NCI-H2196 (cell line): ENCODE measurements around the gene BAHCC1.
A peak's percentile ranks its signal among the peaks of the same experiment; 100 is the strongest.

Experiments
- DNase-seq: peaks from one replicate; lab custom pipeline; 2025; ENCODE audit not compliant: unreplicated experiment; lab: John Stamatoyannopoulos, UW

Gene BAHCC1

GRCh38 chr17:81459224-81459623, 64.0 kb downstream of the BAHCC1 start:
- no peak for DNase-seq

GRCh38 chr17:81459864-81460263, 64.6 kb downstream of the BAHCC1 start:
- DNase-seq: no peak

DNA sequence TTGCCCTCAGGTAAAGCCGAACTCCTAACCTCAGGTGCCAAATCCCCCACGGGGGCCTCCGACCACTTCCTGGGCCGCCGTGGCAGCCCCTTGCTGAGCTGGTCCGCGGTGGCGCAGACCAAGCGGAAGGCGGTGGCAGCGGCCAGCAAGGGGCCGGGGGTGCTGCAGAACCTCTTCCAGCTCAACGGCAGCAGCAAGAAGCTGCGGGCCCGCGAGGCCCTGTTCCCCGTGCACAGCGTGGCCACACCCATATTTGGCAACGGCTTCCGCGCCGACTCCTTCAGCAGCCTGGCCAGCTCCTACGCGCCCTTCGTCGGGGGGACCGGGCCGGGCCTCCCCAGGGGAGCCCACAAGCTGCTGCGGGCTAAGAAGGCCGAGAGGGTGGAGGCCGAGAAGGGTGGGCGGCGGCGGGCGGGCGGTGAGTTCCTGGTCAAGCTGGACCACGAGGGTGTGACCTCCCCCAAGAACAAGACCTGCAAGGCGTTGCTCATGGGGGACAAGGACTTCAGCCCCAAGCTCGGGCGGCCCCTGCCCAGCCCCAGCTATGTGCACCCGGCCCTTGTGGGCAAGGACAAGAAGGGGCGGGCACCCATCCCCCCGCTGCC, 65.7 kb downstream of the BAHCC1 start:
- DNase-seq: no peak

GRCh38 chr17:81461607-81462500, 66.6 kb downstream of the BAHCC1 start:
- no peak for DNase-seq

DNA sequence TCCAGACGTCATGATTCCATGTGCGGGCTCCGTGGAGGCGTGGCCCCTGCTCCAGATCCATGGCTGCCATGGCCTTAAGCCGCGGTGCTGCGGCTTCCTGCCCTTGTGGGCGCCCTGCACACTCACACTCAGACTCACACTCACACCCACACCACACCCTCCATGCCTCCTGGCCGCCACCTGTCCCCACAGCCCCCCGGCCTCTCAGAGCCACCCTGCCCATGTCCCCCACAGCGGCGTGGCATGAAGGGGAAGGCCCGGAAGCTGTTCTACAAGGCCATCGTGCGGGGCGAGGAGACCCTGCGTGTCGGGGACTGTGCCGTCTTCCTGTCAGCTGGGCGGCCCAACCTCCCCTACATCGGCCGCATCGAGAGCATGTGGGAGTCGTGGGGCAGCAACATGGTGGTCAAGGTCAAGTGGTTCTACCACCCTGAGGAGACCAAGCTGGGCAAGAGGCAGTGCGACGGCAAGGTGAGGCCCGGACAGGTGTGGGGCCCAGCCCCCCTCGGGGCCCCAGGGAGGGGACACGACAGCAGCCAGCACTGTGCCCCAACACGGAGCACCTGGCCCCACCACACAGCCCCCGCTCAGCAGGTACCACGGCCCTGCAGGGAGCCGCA, 67.4 kb downstream of the BAHCC1 start:
- DNase-seq: no peak

- no peak for DNase-seq
These were observed 68.2 kb downstream of the BAHCC1 start for GRCh38 chr17:81463506-81463905.

GRCh38 chr17:81464586-81464985, 69.3 kb downstream of the BAHCC1 start:
- DNase-seq: peak; percentile 24

- no peak for DNase-seq
These were observed 70.7 kb downstream of the BAHCC1 start for GRCh38 chr17:81465910-81466309.

- DNase-seq: no peak
These were observed 71.6 kb downstream of the BAHCC1 start for GRCh38 chr17:81466564-81467472.

DNA sequence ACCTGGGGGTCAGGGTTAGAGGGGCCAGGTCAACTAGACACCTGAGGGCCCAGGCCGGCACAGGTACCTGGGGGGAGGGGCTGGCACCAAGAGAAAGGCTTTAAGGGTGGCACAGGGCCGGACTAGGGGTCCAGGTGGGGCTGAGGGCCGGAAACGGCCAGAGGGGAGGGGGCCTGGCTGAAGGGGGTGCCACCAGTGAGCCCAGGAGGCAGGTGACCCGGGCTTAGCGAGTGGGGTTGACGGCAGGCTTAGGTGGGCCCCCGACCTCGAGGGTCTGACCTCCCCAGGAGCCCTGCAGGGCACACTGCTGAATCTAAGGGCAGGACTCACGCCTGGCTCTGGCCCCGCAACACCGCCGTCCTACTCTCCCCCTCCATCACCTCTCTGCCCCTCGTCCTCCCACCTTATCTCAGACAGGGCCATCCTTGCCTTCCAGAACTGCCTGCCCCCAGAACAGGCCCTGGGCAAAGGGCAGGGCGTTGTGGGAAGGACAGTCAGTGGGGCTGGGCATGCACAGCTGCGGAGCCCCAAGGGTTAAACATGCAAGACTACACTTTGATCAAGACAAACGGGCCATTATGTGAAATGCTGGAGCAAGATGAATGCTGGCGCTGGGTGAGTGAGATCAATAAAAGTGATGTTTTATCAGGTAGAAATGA, 73.0 kb downstream of the BAHCC1 start:
- no peak for DNase-seq

DNA sequence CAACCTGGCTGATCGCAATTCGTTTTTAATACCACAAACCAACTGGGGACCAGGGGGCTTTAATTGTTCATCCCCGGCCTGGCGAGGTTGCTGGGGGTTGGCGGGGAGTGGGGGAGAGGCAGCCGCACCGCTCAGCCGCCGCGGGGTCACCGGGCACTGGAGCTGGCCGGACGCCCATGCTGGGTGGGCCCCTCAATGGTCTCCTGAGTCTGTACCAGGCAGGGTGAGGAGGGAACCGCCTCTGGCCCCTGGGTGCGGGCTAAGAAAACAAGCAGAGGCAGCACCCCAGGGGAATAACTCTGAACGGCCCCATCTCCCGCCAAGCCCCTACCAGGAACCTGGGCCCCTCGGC, 73.5 kb downstream of the BAHCC1 start:
- no peak for DNase-seq

DNA sequence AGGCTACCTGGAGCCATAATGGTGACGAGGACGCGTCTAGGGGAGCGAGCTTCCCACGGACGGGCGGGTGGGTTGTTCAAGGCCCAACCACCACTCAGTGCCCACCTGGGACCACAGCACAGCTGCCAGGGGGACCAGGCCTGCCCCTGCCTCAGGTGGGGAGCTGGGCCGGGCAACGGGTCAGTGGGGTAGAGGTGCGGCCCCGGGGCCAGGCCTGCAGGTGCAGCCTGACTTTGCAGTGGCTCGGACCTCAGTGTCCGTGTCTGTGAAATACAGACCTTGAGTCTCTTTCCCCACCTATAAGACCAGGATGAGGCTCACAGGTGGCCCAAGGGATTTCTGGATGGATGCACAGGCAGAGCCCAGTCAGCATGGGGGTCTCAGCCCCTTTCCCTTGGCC, 74.0 kb downstream of the BAHCC1 start:
- no peak for DNase-seq

DNA sequence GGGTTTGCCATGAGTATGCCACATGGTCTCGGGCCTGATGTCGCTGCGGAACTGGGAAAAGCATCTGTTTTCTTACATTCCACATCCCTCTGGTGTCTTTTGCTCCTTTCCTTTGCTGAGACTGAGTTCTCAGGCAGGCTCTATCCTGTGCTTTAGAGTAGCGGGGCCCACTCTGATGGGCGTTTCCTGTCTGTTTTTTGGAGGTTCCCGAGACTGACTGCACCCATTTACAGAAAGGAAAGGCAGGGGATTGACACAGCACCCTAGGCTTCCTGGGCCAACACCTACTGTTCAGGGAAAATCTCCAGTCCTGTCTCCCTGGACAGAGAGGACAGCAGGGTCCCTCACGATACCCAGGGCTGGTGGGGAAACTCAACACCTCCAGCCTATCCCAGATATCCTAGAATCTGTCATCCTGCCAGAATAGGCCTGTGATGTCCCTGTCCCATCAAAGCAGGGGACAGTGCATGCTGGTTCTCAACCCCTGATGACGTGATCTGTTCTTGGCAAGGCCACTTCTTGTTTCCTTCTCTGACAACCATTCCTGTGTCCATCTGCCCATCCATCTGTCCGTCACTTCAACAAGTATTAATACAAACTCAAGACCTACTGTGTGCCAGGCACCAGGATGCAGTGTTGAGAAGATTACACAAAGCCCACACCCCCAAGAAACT, 75.2 kb downstream of the BAHCC1 start:
- no peak for DNase-seq

DNA sequence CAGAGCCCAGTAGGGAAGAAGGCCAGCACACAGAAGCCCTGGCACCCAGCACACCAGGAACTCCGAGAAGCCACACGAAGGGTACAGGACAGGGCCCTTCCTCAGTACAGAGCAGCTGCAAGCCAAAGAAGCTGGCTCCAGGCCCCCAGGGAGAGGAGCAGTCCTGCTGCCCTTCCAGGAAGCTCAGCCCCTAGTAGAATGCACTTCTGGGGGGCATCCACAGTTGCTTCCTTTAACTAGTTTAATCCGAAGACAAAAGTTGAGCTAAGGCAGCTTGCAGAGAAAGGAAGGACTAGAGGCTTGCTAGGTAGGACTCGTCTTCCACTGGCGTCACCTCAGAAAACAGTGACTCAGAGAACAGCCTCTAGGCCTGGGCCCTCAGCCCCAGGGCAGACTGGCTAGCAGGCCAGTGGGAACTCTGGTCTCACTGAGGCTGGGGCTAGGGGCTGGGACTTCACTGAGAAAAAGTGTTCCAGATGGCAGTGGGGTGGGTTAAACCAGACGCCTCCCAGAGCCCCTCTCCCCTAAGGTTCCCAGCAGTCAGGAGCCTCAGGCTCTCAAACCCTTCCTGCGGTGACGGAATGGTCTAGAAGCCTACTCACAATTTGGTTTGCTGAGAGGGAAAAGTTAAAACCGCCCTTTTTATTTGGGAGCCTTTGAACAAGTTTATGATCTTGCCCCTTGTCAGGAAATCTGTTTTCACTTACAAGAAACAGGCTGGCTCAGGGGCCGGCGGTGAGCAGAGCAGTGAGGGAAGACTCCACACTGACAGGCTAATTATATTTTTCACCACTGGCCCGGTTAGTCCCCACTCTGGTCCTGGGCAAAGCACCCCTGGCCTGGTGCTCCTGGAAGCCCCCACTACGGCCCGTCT, 75.9 kb downstream of the BAHCC1 start:
- no peak for DNase-seq

DNA sequence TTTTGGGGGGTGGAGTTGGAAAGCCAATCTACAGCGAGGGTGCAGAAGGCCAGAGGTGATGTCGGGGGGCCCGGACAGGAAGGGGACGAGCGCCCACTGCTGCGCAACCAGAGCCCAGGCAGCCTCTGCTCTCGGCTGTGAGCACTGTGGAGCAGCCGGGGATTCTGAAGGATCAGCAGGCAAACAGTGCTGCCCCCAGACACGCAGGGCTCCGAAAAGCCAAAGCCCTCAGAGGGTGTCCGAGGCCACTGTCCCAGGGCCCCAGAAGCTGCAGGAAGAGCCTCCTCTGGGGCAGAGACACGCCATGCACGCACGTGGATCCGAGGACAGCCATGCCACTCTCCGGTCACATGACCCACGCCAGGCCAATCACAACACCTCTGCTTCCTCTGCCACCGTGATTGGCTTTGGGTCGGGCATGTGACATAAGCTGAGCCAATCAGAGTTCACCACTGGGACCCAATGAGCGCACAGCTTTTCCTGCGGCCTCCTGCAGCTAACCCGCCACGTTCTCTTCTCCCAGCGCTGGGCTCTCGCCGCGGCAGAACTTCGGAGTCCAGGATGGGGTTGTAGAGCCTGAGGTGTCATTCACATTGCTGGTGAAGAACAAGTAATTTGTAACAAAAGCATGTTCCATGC, 76.7 kb downstream of the BAHCC1 start:
- no peak for DNase-seq

- DNase-seq: no peak
These were observed 77.8 kb downstream of the BAHCC1 start for GRCh38 chr17:81473019-81473418.

DNA sequence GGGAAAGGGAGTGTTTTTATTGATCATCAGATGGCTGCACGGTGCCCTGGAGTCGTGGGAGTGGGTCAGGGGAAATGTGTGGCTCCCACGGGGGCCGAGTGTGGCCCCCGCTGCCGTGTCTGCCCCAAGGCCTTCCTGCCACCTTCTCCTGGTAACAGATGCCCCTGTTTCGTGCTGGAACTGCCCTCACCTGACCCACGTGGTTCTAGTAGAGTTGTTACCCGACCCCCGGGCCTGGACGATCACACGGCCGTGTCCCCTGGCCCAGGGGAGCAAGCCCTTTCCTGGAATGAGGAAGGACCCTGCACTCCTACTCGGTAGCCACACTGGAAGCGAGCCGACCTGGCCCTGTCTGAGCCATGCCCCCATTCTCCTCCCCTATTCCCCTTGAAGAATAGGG, 79.7 kb downstream of the BAHCC1 start:
- no peak for DNase-seq

DNA sequence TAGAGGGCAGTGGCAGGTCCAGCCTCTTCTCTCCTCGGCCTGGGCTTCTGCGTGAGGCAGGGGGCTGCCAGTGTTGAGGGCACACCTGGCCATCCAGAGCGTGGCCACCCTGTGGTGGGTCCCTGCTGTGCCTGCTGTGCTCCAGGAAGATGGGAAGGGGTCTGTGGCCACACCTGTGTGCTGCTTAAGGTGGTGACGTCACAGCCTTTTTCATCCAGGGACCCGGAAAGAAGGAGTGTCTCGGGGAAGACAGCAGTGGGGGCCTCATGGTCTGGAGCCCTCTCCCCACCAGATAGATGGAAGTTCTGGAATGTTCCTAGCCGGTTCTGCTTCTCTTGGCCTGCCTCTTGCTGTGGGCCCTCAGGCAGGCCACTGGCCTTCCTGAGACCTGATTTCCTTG, 80.8 kb downstream of the BAHCC1 start:
- no peak for DNase-seq

- no peak for DNase-seq
These were observed 81.4 kb downstream of the BAHCC1 start for GRCh38 chr17:81476635-81477034.
